Adipocyte (in vitro differentiated cells): ENCODE measurements around the gene TRAK1.
"Not testable (repeated sequence)": the region's sequence is repeated elsewhere in the genome, so short reads cannot be mapped to it uniquely, and the experiment has no call there.

Experiments
- DNase-seq: peaks from one replicate; pipeline ENCODE4 v3.0.0-alpha.2; 2015; ENCODE audit warnings: low read depth
- H3K27me3 ChIP-seq: replicated peaks from 2 replicates; pipeline ENCODE4 v1.7.0; 2013; ENCODE audit warnings: mild to moderate bottlenecking, low read length, moderate library complexity; ENCODE audit not compliant: control insufficient read depth, insufficient read depth
- H3K36me3 ChIP-seq: 2 replicates; pipeline ENCODE4 v1.7.0; 2013; ENCODE audit warnings: low read length, mild to moderate bottlenecking, moderate library complexity; ENCODE audit not compliant: control insufficient read depth, insufficient read depth, severe bottlenecking
- H3K4me1 ChIP-seq: 2 replicates; pipeline ENCODE4 v1.7.0; 2013; ENCODE audit warnings: mild to moderate bottlenecking, low read length, moderate library complexity; ENCODE audit not compliant: control insufficient read depth, insufficient read depth
- H3K4me3 ChIP-seq: 2 replicates; pipeline ENCODE4 v1.7.0; 2013; ENCODE audit warnings: mild to moderate bottlenecking, low read length, moderate library complexity
- H3K9ac ChIP-seq: 2 replicates; pipeline ENCODE4 v1.7.0; 2013; ENCODE audit warnings: mild to moderate bottlenecking, low read length, moderate library complexity
- H3K9me3 ChIP-seq: 2 replicates; pipeline ENCODE4 v1.7.0; 2013; ENCODE audit warnings: mild to moderate bottlenecking, low read length, moderate library complexity; ENCODE audit not compliant: control insufficient read depth

The TRAK1 gene

GRCh38 chr3:42090973-42091731 lies at the start of gene TRAK1:
TSS of gene TRAK1 (plus strand) at chr3:42091357. CDS start at chr3:42091470, 113 bp downstream.
- H3K36me3 ChIP-seq = peaks cover 33% of the 10 kb centered on the region
- H3K4me3 ChIP-seq = peak within 1 kb of the TSS; percentile 80
- H3K4me1 ChIP-seq = peaks cover 50% of the 10 kb centered on the region
- peak within 1 kb of the TSS; percentile 88 for H3K9ac ChIP-seq
- DNase-seq = no peak
- no peaks in the 10 kb centered on the region for H3K9me3 ChIP-seq
- H3K27me3 ChIP-seq = no peaks in the 10 kb centered on the region

- H3K4me3 ChIP-seq = peak overlapping the region; percentile 47
- H3K36me3 ChIP-seq = no peaks in the 10 kb centered on the region
- no peak for DNase-seq
- peaks cover 30% of the 10 kb centered on the region for H3K4me1 ChIP-seq
- no peaks in the 10 kb centered on the region for H3K27me3 ChIP-seq
- H3K9ac ChIP-seq = peak overlapping the region; percentile 71
- H3K9me3 ChIP-seq = no peaks in the 10 kb centered on the region
Measured at GRCh38 chr3:42042747-42043098, 48.4 kb upstream of the TRAK1 start.

- Histone ChIP-seq H3K4me1 (peaks cover 27% of the 10 kb centered on the region), H3K9me3 (no peaks in the 10 kb centered on the region), H3K9ac (peak overlapping the region; percentile 71), H3K27me3 (no peaks in the 10 kb centered on the region), H3K4me3 (peak overlapping the region; percentile 47), H3K36me3 (no peaks in the 10 kb centered on the region)
- peak; percentile 40 for DNase-seq
Measured at GRCh38 chr3:42043099-42043813, 47.9 kb upstream of the TRAK1 start.

GRCh38 chr3:42045708-42046243 lies 45.4 kb upstream of the TRAK1 start:
- Histone ChIP-seq H3K9me3 (no peaks in the 10 kb centered on the region), H3K9ac (no peak overlapping the region), H3K4me3 (no peak overlapping the region), H3K4me1 (peaks cover 27% of the 10 kb centered on the region), H3K27me3 (no peaks in the 10 kb centered on the region), H3K36me3 (no peaks in the 10 kb centered on the region)
- no peak for DNase-seq

- not testable (repeated sequence) for H3K27me3 ChIP-seq, H3K9ac ChIP-seq
Measured at GRCh38 chr3:42048526-42048925, 42.6 kb upstream of the TRAK1 start.

GRCh38 chr3:42050126-42050525 lies 41.0 kb upstream of the TRAK1 start:
- H3K9ac ChIP-seq = no peak overlapping the region
- no peaks in the 10 kb centered on the region for H3K36me3 ChIP-seq
- H3K9me3 ChIP-seq = no peaks in the 10 kb centered on the region
- H3K4me1 ChIP-seq = peaks cover 36% of the 10 kb centered on the region
- no peaks in the 10 kb centered on the region for H3K27me3 ChIP-seq
- no peak overlapping the region for H3K4me3 ChIP-seq
- no peak for DNase-seq

More at GRCh38 chr3:42048526-42048925, 42.6 kb upstream of the TRAK1 start:
- not testable (repeated sequence) for H3K4me3 ChIP-seq, H3K36me3 ChIP-seq, H3K9me3 ChIP-seq, DNase-seq
- peaks cover 34% of the 10 kb centered on the region for H3K4me1 ChIP-seq

GRCh38 chr3:42051384-42052131 lies 39.6 kb upstream of the TRAK1 start:
- H3K4me3 ChIP-seq = peak overlapping the region; percentile 64
- no peaks in the 10 kb centered on the region for H3K27me3 ChIP-seq
- peak overlapping the region; percentile 69 for H3K9ac ChIP-seq
- H3K9me3 ChIP-seq = no peaks in the 10 kb centered on the region
- H3K36me3 ChIP-seq = no peaks in the 10 kb centered on the region
- DNase-seq = no peak
- peaks cover 42% of the 10 kb centered on the region for H3K4me1 ChIP-seq

- H3K4me3 ChIP-seq = peak overlapping the region; percentile 64
- no peaks in the 10 kb centered on the region for H3K36me3 ChIP-seq
- H3K4me1 ChIP-seq = peaks cover 42% of the 10 kb centered on the region
- no peaks in the 10 kb centered on the region for H3K27me3 ChIP-seq
- H3K9me3 ChIP-seq = no peaks in the 10 kb centered on the region
- peak overlapping the region; percentile 69 for H3K9ac ChIP-seq
- no peak for DNase-seq
Measured at GRCh38 chr3:42052132-42052483, 39.0 kb upstream of the TRAK1 start.

GRCh38 chr3:42052484-42053351 lies 38.4 kb upstream of the TRAK1 start:
- peak overlapping the region; percentile 69 for H3K9ac ChIP-seq
- no peaks in the 10 kb centered on the region for H3K36me3 ChIP-seq
- DNase-seq = no peak
- peak overlapping the region; percentile 64 for H3K4me3 ChIP-seq
- no peaks in the 10 kb centered on the region for H3K9me3 ChIP-seq
- H3K4me1 ChIP-seq = peaks cover 42% of the 10 kb centered on the region
- H3K27me3 ChIP-seq = no peaks in the 10 kb centered on the region

GRCh38 chr3:42053476-42053875 lies 37.7 kb upstream of the TRAK1 start:
- Histone ChIP-seq H3K9me3 (no peaks in the 10 kb centered on the region), H3K9ac (peak overlapping the region; percentile 1), H3K4me1 (peaks cover 42% of the 10 kb centered on the region), H3K4me3 (no peak overlapping the region), H3K27me3 (no peaks in the 10 kb centered on the region), H3K36me3 (no peaks in the 10 kb centered on the region)
- no peak for DNase-seq
